ENCODE measurements around the gene LGI1.

The LGI1 gene

GRCh38 chr10:93775356-93775755, 17.6 kb downstream of the LGI1 start:
- Histone ChIP-seq H3K4me3 (ENCODE audit: low read depth in 1 of 2, low read length in 2 of 2) (no peak overlapping the region), H3K9me3 (ENCODE audit: low read length) (no peaks in the 10 kb centered on the region), H3K27ac (ENCODE audit: low read depth, low read length) (no peak overlapping the region), H3K9ac (ENCODE audit: low read length) (no peak overlapping the region), H3K36me3 (ENCODE audit: insufficient read depth, low read length) (no peaks in the 10 kb centered on the region), H3K27me3 (ENCODE audit: control insufficient read depth in 1 of 2, insufficient read depth in 2 of 2, low read length in 2 of 2) (no peaks in the 10 kb centered on the region), H3K4me1 (ENCODE audit: insufficient read depth, low read length) (no peaks in the 10 kb centered on the region)

GRCh38 chr10:93777092-93777491, 19.4 kb downstream of the LGI1 start:
- Histone ChIP-seq H3K27me3 (ENCODE audit: control insufficient read depth in 1 of 2, insufficient read depth in 2 of 2, low read length in 2 of 2) (no peaks in the 10 kb centered on the region), H3K9ac (ENCODE audit: low read length) (no peak overlapping the region), H3K4me3 (ENCODE audit: low read depth in 1 of 2, low read length in 2 of 2) (no peak overlapping the region), H3K4me1 (ENCODE audit: insufficient read depth, low read length) (no peaks in the 10 kb centered on the region), H3K9me3 (ENCODE audit: low read length) (no peaks in the 10 kb centered on the region), H3K27ac (ENCODE audit: low read depth, low read length) (no peak overlapping the region), H3K36me3 (ENCODE audit: insufficient read depth, low read length) (no peaks in the 10 kb centered on the region)

- Histone ChIP-seq H3K36me3 (ENCODE audit: insufficient read depth, low read length) (no peaks in the 10 kb centered on the region), H3K27me3 (ENCODE audit: control insufficient read depth in 1 of 2, insufficient read depth in 2 of 2, low read length in 2 of 2) (no peaks in the 10 kb centered on the region), H3K4me3 (ENCODE audit: low read depth in 1 of 2, low read length in 2 of 2) (no peak overlapping the region), H3K27ac (ENCODE audit: low read depth, low read length) (no peak overlapping the region), H3K9ac (ENCODE audit: low read length) (no peak overlapping the region), H3K4me1 (ENCODE audit: insufficient read depth, low read length) (no peaks in the 10 kb centered on the region), H3K9me3 (ENCODE audit: low read length) (no peaks in the 10 kb centered on the region)
Measured at GRCh38 chr10:93784059-93784458, 26.3 kb downstream of the LGI1 start.

GRCh38 chr10:93788413-93789208, 30.9 kb downstream of the LGI1 start:
- no peak overlapping the region for H3K9ac ChIP-seq (ENCODE audit: low read length)
- no peaks in the 10 kb centered on the region for H3K36me3 ChIP-seq (ENCODE audit: insufficient read depth, low read length)
- no peaks in the 10 kb centered on the region for H3K27me3 ChIP-seq (ENCODE audit: control insufficient read depth in 1 of 2, insufficient read depth in 2 of 2, low read length in 2 of 2)
- H3K4me3 ChIP-seq (ENCODE audit: low read depth in 1 of 2, low read length in 2 of 2): no peak overlapping the region
- no peaks in the 10 kb centered on the region for H3K4me1 ChIP-seq (ENCODE audit: insufficient read depth, low read length)
- H3K27ac ChIP-seq (ENCODE audit: low read depth, low read length): no peak overlapping the region
- no peaks in the 10 kb centered on the region for H3K9me3 ChIP-seq (ENCODE audit: low read length)

- H3K9me3 ChIP-seq (ENCODE audit: low read length): no peaks in the 10 kb centered on the region
- H3K4me1 ChIP-seq (ENCODE audit: insufficient read depth, low read length): no peaks in the 10 kb centered on the region
- no peak overlapping the region for H3K4me3 ChIP-seq (ENCODE audit: low read depth in 1 of 2, low read length in 2 of 2)
- H3K36me3 ChIP-seq (ENCODE audit: insufficient read depth, low read length): no peaks in the 10 kb centered on the region
- no peaks in the 10 kb centered on the region for H3K27me3 ChIP-seq (ENCODE audit: control insufficient read depth in 1 of 2, insufficient read depth in 2 of 2, low read length in 2 of 2)
- no peak overlapping the region for H3K9ac ChIP-seq (ENCODE audit: low read length)
- no peak overlapping the region for H3K27ac ChIP-seq (ENCODE audit: low read depth, low read length)
Measured at GRCh38 chr10:93790439-93790838, 32.7 kb downstream of the LGI1 start.

- Histone ChIP-seq H3K27ac (ENCODE audit: low read depth, low read length) (no peak overlapping the region), H3K4me1 (ENCODE audit: insufficient read depth, low read length) (no peaks in the 10 kb centered on the region), H3K36me3 (ENCODE audit: insufficient read depth, low read length) (no peaks in the 10 kb centered on the region), H3K4me3 (ENCODE audit: low read depth in 1 of 2, low read length in 2 of 2) (no peak overlapping the region), H3K27me3 (ENCODE audit: control insufficient read depth in 1 of 2, insufficient read depth in 2 of 2, low read length in 2 of 2) (no peaks in the 10 kb centered on the region), H3K9ac (ENCODE audit: low read length) (no peak overlapping the region), H3K9me3 (ENCODE audit: low read length) (no peaks in the 10 kb centered on the region)
Measured at GRCh38 chr10:93796167-93796566, 38.4 kb downstream of the LGI1 start.

GRCh38 chr10:93797825-93798224, 40.1 kb downstream of the LGI1 start:
- Histone ChIP-seq H3K4me3 (ENCODE audit: low read depth in 1 of 2, low read length in 2 of 2) (no peak overlapping the region), H3K9me3 (ENCODE audit: low read length) (no peaks in the 10 kb centered on the region), H3K4me1 (ENCODE audit: insufficient read depth, low read length) (no peaks in the 10 kb centered on the region), H3K27ac (ENCODE audit: low read depth, low read length) (no peak overlapping the region), H3K27me3 (ENCODE audit: control insufficient read depth in 1 of 2, insufficient read depth in 2 of 2, low read length in 2 of 2) (no peaks in the 10 kb centered on the region), H3K36me3 (ENCODE audit: insufficient read depth, low read length) (no peaks in the 10 kb centered on the region), H3K9ac (ENCODE audit: low read length) (no peak overlapping the region)

GRCh38 chr10:93799155-93799708, 41.5 kb downstream of the LGI1 start:
- no peak overlapping the region for H3K27ac ChIP-seq (ENCODE audit: low read depth, low read length)
- no peaks in the 10 kb centered on the region for H3K9me3 ChIP-seq (ENCODE audit: low read length)
- H3K27me3 ChIP-seq (ENCODE audit: control insufficient read depth in 1 of 2, insufficient read depth in 2 of 2, low read length in 2 of 2): no peaks in the 10 kb centered on the region
- no peaks in the 10 kb centered on the region for H3K4me1 ChIP-seq (ENCODE audit: insufficient read depth, low read length)
- no peaks in the 10 kb centered on the region for H3K36me3 ChIP-seq (ENCODE audit: insufficient read depth, low read length)
- H3K4me3 ChIP-seq (ENCODE audit: low read depth in 1 of 2, low read length in 2 of 2): no peak overlapping the region
- no peak overlapping the region for H3K9ac ChIP-seq (ENCODE audit: low read length)

- no peak overlapping the region for H3K9ac ChIP-seq (ENCODE audit: low read length)
- H3K9me3 ChIP-seq (ENCODE audit: low read length): no peaks in the 10 kb centered on the region
- H3K27me3 ChIP-seq (ENCODE audit: control insufficient read depth in 1 of 2, insufficient read depth in 2 of 2, low read length in 2 of 2): no peaks in the 10 kb centered on the region
- H3K4me3 ChIP-seq (ENCODE audit: low read depth in 1 of 2, low read length in 2 of 2): no peak overlapping the region
- H3K27ac ChIP-seq (ENCODE audit: low read depth, low read length): no peak overlapping the region
- H3K36me3 ChIP-seq (ENCODE audit: insufficient read depth, low read length): no peaks in the 10 kb centered on the region
- H3K4me1 ChIP-seq (ENCODE audit: insufficient read depth, low read length): no peaks in the 10 kb centered on the region
Measured at GRCh38 chr10:93804200-93804599, 46.5 kb downstream of the LGI1 start.

GRCh38 chr10:93806903-93807302, 49.2 kb downstream of the LGI1 start:
- no peaks in the 10 kb centered on the region for H3K36me3 ChIP-seq (ENCODE audit: insufficient read depth, low read length)
- H3K9me3 ChIP-seq (ENCODE audit: low read length): no peaks in the 10 kb centered on the region
- H3K4me3 ChIP-seq (ENCODE audit: low read depth in 1 of 2, low read length in 2 of 2): no peak overlapping the region
- H3K27ac ChIP-seq (ENCODE audit: low read depth, low read length): no peak overlapping the region
- H3K9ac ChIP-seq (ENCODE audit: low read length): no peak overlapping the region
- no peaks in the 10 kb centered on the region for H3K4me1 ChIP-seq (ENCODE audit: insufficient read depth, low read length)
- no peaks in the 10 kb centered on the region for H3K27me3 ChIP-seq (ENCODE audit: control insufficient read depth in 1 of 2, insufficient read depth in 2 of 2, low read length in 2 of 2)

GRCh38 chr10:93807371-93807770, 49.6 kb downstream of the LGI1 start:
- H3K27ac ChIP-seq (ENCODE audit: low read depth, low read length): no peak overlapping the region
- H3K36me3 ChIP-seq (ENCODE audit: insufficient read depth, low read length): no peaks in the 10 kb centered on the region
- no peaks in the 10 kb centered on the region for H3K27me3 ChIP-seq (ENCODE audit: control insufficient read depth in 1 of 2, insufficient read depth in 2 of 2, low read length in 2 of 2)
- no peaks in the 10 kb centered on the region for H3K4me1 ChIP-seq (ENCODE audit: insufficient read depth, low read length)
- H3K9me3 ChIP-seq (ENCODE audit: low read length): no peaks in the 10 kb centered on the region
- H3K4me3 ChIP-seq (ENCODE audit: low read depth in 1 of 2, low read length in 2 of 2): no peak overlapping the region
- no peak overlapping the region for H3K9ac ChIP-seq (ENCODE audit: low read length)

Data from muscle layer of colon (tissue), 2 donors.